ENCODE results near the gene FBXW8. TPM values are rescaled to one million over a fixed set of nuclear protein-coding genes. Genes with fewer than 3 reads are reported as not detected.

The FBXW8 gene
- polyA plus RNA-seq, 1 donor (not counting 4 experiments of a cell fraction or from before 2014, with no cell fraction given): 5.0 TPM

GRCh38 chr12:117041798-117042170 is 131.0 kb downstream of the FBXW8 start:
- dilution Hi-C loops (cut with MboI; ENCODE audit: extremely low pct_ligation_motif_present, low sequenced_read_pairs): no loop called here
- Histone ChIP-seq H3K4me2 (ENCODE audit: control insufficient read depth, extremely low read depth, insufficient read depth, low read depth, low read length) (no peak overlapping the region), H3K4me1 (ENCODE audit: control insufficient read depth, extremely low read depth, insufficient read depth, low read length) (no peaks in the 10 kb centered on the region), H3K27me3 (ENCODE audit: control insufficient read depth, extremely low read depth, insufficient read depth, low read length) (peaks cover 12% of the 10 kb centered on the region), H4K20me1 (ENCODE audit: control insufficient read depth, extremely low read depth, insufficient read depth, low read length) (no peaks in the 10 kb centered on the region), H3K4me3 (ENCODE audit: control insufficient read depth in 2 of 3, extremely low read depth in 1 of 3, insufficient read depth in 2 of 3, low read depth in 1 of 3, low read length in 3 of 3) (no peak overlapping the region), H3K79me2 (ENCODE audit: control insufficient read depth, insufficient read depth, low read length) (no peaks in the 10 kb centered on the region), H3K9me1 (ENCODE audit: control insufficient read depth, extremely low read depth, insufficient read depth, low read length) (no peaks in the 10 kb centered on the region), H3K9ac (ENCODE audit: control insufficient read depth, extremely low read depth, insufficient read depth, low read length) (no peak overlapping the region), H2AFZ (ENCODE audit: control insufficient read depth, low read length) (no peak overlapping the region), H3K27ac (ENCODE audit: control insufficient read depth, insufficient read depth, low read length) (no peak overlapping the region), H3K36me3 (ENCODE audit: control insufficient read depth in 2 of 2, extremely low read depth in 1 of 2, insufficient read depth in 2 of 2, low read length in 2 of 2) (no peaks in the 10 kb centered on the region), H3K9me3 (ENCODE audit: control insufficient read depth, low read depth, low read length) (no peaks in the 10 kb centered on the region)
- no peak for FAIRE-seq
- TF ChIP-seq CTCF (optimal IDR thresholded peaks at IDR 0.05 in 1 of 3, IDR thresholded peaks at IDR 0.05 in 1 of 3, conservative IDR thresholded peaks at IDR 0.05 in 1 of 3; ENCODE audit: extremely low read depth in 1 of 3, insufficient read depth in 2 of 3, low read length in 3 of 3) (no peak), EZH2 (IDR thresholded peaks at IDR 0.05; ENCODE audit: low read length) (no peak)
- DNase-seq (ENCODE audit: low read depth, low spot score): no peak

GRCh38 chr12:117042171-117042842 is 131.6 kb downstream of the FBXW8 start:
- H4K20me1 ChIP-seq (ENCODE audit: control insufficient read depth, extremely low read depth, insufficient read depth, low read length): no peaks in the 10 kb centered on the region
- DNase-seq (ENCODE audit: low read depth, low spot score): no peak
- no peaks in the 10 kb centered on the region for H3K4me1 ChIP-seq (ENCODE audit: control insufficient read depth, extremely low read depth, insufficient read depth, low read length)
- no peak for TF ChIP-seq EZH2 (IDR thresholded peaks at IDR 0.05; ENCODE audit: low read length)
- no peak for TF ChIP-seq CTCF (optimal IDR thresholded peaks at IDR 0.05 in 1 of 3, IDR thresholded peaks at IDR 0.05 in 1 of 3, conservative IDR thresholded peaks at IDR 0.05 in 1 of 3; ENCODE audit: extremely low read depth in 1 of 3, insufficient read depth in 2 of 3, low read length in 3 of 3)
- no peak for FAIRE-seq
- no peak overlapping the region for H3K27ac ChIP-seq (ENCODE audit: control insufficient read depth, insufficient read depth, low read length)
- peaks cover 12% of the 10 kb centered on the region for H3K27me3 ChIP-seq (ENCODE audit: control insufficient read depth, extremely low read depth, insufficient read depth, low read length)
- H3K4me3 ChIP-seq (ENCODE audit: control insufficient read depth in 2 of 3, extremely low read depth in 1 of 3, insufficient read depth in 2 of 3, low read depth in 1 of 3, low read length in 3 of 3): no peak overlapping the region
- H3K9ac ChIP-seq (ENCODE audit: control insufficient read depth, extremely low read depth, insufficient read depth, low read length): no peak overlapping the region
- no peaks in the 10 kb centered on the region for H3K79me2 ChIP-seq (ENCODE audit: control insufficient read depth, insufficient read depth, low read length)
- H3K9me1 ChIP-seq (ENCODE audit: control insufficient read depth, extremely low read depth, insufficient read depth, low read length): no peaks in the 10 kb centered on the region
- H3K4me2 ChIP-seq (ENCODE audit: control insufficient read depth, extremely low read depth, insufficient read depth, low read depth, low read length): no peak overlapping the region
- dilution Hi-C loops (cut with MboI; ENCODE audit: extremely low pct_ligation_motif_present, low sequenced_read_pairs): no loop called here
- no peak overlapping the region for H2AFZ ChIP-seq (ENCODE audit: control insufficient read depth, low read length)
- no peaks in the 10 kb centered on the region for H3K36me3 ChIP-seq (ENCODE audit: control insufficient read depth in 2 of 2, extremely low read depth in 1 of 2, insufficient read depth in 2 of 2, low read length in 2 of 2)
- no peaks in the 10 kb centered on the region for H3K9me3 ChIP-seq (ENCODE audit: control insufficient read depth, low read depth, low read length)

Data from keratinocyte (primary cell).